Activated CD8-positive, alpha-beta memory T cell treated with anti-CD3 and anti-CD28 coated beads for 24 hours (primary cell): Measurements from ENCODE around the gene TRMT61A.

Experiments
- DNase-seq: peaks from one replicate; pipeline ENCODE4 v3.0.0-alpha.2; 2020

Gene TRMT61A

DNA sequence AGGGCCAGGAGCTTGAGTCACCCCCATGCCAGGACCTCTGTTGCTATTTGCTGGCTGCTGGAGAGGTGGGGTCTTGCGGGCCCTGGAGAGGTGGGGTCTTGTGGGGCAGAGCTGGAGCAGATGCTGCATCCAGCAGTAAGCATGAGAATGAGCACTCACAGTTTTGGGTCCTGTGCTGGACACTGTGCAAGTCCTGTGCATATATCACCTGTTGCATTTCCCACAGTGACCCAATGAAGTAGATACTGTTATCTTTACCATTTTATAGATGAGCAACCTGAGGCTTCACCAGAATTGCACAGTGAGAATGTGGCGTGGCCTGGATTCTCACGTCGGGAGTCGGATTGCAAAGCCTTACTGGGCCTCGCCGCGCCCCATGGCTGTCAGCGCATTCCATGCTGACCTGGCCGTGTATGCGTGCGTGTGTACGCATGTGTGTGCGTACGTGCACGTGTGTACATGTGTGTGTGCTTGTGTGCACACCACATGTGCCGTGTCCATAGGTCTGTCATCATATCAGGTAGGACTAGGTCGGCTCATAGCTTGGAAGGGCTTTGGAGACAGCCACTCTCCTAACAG is 45.8 kb downstream of the TRMT61A start:
- DNase-seq: no peak

DNA sequence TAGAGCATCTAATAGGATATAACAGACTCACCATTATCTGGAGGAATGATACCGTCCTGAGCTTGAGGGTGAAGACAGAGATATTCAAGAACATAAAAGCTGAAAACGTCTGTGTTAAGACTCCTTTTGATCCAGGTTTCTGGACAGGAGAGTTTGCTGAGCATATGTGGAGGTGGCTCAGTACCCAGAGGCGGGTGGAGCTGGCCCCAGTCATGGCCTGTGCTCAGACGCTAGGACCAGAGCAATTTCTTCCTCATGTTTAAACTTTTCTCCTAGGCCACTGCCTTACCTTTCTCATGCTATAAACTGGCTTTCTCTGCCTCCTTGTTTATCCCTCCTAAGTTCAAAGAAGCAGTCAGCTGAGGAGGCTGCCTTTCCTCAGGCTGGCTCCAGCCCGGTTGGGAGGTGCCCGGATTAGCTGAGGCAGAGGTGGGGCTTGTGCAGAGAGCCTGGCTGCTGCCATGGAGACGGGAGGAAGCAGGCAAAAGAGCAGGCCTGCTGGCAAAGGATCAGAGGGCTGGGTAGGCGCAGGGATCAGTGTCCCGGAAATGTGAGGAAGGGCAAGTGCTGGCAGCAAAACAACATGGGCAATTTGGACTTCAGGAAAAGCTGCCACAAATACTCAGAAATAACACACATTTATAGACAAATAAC is 47.5 kb downstream of the TRMT61A start:
- DNase-seq: no peak

DNA sequence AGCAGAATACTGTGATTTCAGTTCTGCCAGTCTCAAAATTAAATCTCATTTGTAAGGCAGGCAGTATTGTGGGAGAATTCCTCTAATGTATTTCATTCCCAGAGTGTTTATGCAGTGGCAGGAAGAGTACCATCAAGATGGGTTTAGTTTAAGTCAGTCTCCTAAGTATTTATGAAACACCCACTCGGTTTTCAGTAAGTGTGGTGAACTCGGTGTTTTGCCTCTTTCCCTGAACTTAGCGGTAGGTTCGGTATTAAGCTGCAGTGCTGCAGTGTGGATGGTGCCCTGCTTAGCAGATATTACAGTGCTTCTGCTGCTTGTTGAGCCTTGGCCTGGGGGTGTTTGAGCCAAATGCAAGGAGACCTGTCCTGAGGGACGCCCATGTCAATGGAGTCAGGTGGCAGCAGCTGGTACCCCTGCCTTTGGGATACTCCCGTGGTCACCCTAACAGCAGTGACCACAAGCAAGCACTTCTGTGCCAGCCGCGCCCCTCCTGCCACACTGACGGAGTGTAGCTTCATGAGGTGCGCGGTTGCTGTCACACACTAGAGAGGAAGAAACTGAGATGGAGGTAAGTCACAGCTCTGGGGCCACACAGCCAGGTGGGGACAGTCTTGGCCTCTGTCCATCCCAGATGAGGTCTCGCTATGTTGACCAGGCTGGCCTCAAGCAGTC is 49.5 kb downstream of the TRMT61A start:
- no peak for DNase-seq

DNA sequence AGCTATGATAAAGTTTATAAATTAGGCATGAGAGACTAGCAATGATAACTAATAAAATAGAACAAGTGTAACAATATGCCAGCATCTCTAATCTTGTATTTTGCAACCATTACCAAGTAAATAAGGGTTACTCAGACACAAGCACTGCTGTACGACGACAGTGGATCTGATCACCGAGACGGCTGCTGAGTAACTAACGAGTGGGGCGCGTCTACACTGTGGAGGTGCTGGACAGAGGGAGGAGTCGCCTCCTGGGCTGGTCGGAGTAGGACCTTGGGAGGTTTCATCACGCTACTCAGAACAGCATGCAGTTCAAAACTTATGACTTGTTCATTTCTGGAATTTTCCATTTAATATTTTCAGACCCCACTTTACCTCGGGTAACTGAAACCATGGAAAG is 52.2 kb downstream of the TRMT61A start:
- no peak for DNase-seq

DNA sequence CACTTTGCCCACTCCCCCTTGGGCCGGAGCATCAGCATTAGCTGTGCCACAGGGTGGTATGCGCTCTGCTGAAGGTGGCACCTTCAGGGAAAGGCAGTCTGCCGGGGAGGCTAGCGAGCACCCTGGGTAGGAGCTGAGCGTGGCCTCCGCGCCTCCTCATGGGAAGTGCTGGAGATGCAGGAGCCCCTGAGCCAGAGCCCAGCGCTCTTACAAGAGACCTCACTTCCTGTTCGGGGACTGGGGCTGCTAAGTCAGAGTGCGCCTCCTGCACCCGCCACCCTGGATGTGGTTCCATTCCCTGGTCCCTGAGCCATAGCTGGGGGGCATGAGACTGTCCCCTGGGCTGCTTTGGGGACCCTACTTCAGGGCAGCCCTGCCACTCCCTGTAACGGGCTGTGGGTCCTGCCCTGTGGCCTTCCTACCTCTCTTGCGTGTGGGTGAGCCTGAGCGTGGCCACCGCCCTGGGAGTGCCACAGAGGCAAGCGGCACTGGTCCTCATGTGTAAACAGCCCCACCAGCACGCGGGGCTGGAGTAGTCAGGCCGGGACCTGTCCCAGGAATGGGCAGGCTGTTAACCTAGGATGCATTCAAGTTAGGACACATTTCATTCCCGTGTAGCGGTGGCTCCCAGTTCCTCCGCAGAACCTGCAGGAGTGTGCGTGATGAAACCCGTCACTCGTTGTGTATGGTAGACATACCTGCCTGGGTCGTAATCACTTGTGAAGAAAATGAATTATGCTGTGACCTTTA is 53.1 kb downstream of the TRMT61A start:
- DNase-seq: no peak

DNA sequence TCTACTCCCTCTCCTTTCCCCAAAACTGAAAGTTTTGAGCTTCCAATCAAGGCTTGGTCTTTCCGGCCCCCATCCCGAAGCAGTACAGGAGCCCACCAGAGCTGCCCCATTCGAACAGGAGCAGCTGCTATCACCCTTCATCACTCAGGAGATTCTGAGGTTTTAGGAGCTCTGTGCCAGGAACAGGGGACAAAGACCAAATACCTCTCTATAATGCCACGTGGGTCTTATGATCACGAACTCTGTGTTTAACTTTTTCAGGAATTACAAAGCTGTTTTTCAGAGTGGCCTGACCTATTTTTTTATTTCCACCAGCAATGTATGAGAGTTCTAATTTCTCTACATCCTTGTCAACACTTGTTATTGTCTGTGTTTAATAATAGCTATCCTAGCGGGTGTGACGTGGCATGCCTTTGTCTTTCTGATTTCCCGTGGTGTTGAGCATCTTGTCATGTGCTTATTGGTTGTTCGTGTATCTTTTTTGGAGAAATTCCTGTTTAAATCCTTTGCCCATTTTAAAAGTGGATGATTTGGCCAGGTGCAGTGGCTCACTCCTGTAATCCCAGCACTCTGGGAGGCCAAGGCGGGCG is 55.4 kb downstream of the TRMT61A start:
- no peak for DNase-seq
